ENCODE results near the gene TRIO. TPM values are rescaled to one million over a fixed set of nuclear protein-coding genes. Genes with fewer than 3 reads are reported as not detected.

TRIO gene
- total and polyA plus RNA-seq, 2 of the 8 experiments (the other 6 are each of a cell fraction or from before 2014, with no cell fraction given), result 35.1 to 69.1 TPM

GRCh38 chr5:14247054-14247386 lies 103.9 kb downstream of the TRIO start (continued):
- TF ChIP-seq EGR1 (IDR thresholded peaks at IDR 0.05; ENCODE audit: borderline replicate concordance, low read depth, low read length), result no peak
- TF ChIP-seq, protein P1, sequence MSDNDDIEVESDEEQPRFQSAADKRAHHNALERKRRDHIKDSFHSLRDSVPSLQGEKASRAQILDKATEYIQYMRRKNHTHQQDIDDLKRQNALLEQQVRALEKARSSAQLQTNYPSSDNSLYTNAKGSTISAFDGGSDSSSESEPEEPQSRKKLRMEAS (IDR thresholded peaks at IDR 0.05), result peak; percentile 41; the same call in 1 of the 2 replicates
